GM18861 (cell line): ENCODE data around the gene ACTN4.

Experiments used
- ATAC-seq: cut with Tn5 transposase; IDR thresholded peaks from one replicate; pipeline ENCODE4 v1.9.1; 2021; ENCODE audit not compliant: unreplicated experiment

ACTN4 gene

DNA sequence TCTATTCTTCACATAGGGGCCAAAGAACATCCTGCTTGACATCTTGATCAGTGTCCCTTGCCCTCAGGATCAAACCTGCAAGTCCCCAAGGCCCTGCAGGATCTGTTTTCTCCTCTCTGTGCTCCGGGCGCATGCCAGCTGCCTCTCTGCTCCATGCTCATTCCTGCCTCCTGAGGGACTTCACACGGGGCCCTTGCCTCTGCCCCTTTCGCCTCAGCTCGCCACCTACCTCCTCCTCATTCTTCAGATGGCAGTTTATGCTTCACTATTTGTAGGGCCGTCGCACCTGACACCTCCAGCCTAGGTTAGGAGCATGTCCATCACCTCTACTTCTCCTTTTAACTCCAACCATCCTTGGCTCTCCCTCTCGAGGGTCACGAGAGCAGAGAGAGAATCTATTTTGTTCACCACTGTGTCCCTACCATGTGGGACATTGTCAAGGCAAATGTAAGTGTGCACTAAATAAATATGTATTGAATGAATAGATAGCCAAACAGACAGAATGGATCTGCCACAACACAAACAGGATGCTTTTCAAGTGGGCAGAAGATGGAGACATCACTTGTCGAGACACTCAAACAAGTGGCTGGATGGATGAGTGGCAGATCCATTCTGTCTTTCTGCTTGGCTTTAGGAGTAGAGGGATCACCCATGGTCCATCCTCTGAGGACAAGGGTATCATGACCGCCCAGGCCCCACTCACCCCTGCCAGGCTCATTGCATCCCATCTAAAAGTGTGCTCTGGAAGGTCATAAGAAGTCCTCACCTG is 29.6 kb downstream of the ACTN4 start:
- ATAC-seq, result no peak

DNA sequence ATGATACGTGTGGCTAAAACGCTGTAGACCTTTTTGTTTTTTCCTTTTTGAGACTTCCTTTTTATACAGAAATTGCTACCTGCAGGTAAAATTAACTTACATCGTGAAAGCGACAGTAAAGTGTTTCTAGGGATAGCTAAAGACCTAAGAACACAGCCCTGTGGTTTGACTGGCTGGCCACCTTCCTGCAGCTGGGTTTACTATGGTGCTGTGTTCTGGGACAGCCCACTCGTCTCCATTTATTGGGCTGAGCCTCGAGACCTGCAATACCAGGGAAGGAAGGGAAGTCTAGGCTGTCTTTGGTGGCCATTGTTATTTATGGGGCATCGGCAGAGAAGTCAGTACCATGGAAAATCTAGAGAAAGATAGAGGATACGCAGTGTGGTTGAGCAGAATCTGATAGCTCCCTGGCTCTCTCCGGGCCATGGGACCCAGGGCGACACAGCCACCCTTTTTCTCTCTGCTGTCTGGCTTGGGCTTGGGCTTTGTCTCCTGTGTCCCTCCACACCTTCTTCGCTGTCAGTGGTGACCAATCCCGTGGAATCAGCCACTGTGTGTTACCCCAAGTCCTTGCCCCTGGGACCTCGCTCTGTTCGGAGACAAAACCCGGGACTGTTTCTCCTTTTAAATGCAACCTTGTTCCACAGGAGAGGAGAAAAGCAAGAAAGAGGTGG is 30.9 kb downstream of the ACTN4 start:
- no peak for ATAC-seq

DNA sequence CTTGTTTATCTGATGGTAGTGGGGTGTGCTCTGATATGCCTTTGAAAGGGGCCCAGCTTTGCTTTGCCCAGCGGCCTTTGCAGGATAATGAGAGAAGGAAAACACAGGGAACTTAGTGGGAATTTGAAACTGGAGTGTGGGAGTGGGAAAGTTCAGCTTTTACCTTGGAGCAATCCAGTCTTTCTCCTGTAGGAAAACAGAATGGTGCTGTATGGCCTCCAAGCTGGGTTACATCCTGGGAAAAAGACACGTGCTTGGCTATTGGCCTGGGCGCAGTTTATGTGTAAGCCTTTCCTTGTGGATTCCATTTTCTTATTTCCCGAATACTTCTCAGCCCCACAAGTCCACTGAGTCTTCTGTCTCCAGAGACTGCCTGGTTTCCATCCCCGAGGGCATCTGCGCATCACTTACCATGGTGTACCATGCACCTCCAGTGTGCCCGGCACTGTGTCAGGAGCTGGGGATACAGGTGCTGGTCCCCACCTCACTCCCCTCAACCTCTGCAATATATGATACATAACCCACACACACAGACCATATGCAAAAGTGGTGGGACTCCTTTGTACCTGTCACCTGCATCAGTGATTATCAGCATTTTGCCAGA is 31.5 kb downstream of the ACTN4 start:
- ATAC-seq, result no peak

DNA sequence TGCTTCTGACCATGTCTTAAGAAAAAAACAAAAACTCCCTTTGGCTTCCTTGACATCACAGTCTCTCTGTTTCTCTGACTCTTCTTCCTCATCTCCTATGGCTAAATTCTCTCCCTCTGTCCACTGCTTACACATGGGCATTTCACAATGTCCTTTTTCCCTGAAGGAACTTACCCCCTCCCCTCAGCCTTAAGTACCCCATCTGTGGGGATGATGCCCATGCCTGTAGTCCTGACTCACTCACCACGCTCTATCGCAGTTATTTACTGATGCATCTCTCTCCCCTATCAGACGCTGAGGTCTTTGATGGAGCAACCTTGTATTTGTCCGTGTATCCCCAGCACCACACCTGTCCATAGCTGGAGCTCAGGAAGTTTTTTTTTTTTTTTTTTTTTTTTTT is 32.4 kb downstream of the ACTN4 start:
- no peak for ATAC-seq

DNA sequence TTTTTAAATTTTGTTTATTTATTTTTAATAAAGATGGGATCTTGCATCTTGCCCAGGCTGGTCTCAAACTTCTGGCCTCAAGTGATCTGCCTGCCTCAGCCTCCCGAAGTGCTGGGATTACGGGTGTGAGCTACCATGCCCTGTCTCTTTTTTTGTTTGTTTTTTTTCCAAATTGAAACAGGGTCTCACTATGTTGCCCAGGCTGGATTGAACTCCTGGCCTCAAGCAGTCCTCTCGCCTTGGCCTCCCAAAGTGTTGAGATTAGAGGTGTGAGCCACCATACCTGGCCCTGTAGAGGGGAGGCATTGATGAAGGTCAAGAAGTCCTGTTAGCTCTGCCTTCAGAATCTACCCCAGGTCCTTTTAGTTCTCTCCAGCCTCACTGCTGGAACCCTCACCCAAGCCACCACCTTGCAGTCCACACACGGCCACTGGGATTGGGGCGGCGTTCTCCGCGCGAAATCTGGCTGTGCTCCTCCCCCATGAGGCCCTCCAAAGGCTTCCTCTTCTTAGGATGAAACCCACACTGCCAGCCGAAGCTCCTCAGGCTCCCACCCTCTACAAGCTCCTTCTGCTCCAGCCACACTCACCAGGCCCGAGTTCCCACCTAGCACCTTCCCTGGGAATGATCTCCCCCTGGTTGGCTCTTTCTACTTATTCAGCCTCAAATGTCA is 34.9 kb downstream of the ACTN4 start:
- no peak for ATAC-seq

DNA sequence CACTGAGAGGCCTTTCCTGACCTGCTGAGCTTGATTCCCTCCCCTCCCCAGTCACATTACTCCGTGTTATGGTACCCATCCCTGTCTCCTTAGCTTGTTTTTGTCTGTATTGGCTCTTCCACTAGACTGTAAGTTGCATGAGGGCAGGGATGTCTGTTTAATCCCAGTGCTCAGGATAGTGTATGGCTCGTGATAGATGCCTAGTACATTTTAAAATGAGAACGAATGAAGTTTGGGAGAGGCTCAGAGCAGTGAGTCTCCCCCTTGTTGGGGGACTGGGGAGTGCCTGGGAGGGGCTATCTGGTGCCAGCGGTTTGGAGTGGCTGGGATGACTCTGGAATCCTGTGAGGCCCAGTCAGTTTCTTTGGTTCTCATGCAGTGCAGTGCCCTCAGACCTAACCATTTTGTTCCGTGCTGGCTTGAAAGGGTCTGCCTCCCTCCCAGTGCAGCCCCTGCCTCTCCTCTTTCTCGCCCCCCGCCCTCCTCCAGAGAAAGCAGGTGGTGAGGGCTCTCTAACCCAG is 35.5 kb downstream of the ACTN4 start:
- ATAC-seq, result no peak

DNA sequence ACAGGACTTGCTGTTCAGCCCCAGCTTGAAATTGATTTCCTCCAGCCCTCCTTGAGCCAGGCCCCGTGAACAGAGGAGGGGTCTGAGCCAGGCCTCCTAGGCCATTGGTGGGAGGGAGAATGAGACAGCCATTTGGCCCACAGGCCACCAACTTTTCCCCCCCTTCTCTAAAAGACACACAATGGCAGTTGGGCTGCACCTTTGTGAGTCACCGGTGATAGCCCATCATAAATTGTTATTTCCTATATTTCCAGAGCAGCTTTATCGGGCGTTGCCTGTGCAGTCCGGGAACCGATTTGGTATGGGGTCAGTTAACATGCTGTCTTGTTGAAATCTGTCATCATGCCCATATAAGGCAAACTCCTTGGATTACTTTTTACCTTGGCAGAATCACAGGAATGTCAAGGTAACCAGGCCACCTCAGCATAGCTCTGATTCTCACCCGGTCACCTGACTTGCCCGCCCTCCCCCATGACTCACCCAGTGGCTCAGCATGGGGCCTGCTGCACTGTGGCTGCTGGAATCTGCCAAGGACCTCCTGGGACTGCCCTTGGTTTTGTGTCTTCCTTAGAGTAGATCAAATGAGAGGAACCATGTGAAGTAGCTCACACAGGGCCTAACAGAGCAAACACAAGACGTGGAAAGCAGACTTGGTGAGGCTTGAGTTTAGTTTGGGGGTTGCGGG is 36.1 kb downstream of the ACTN4 start:
- no peak for ATAC-seq

DNA sequence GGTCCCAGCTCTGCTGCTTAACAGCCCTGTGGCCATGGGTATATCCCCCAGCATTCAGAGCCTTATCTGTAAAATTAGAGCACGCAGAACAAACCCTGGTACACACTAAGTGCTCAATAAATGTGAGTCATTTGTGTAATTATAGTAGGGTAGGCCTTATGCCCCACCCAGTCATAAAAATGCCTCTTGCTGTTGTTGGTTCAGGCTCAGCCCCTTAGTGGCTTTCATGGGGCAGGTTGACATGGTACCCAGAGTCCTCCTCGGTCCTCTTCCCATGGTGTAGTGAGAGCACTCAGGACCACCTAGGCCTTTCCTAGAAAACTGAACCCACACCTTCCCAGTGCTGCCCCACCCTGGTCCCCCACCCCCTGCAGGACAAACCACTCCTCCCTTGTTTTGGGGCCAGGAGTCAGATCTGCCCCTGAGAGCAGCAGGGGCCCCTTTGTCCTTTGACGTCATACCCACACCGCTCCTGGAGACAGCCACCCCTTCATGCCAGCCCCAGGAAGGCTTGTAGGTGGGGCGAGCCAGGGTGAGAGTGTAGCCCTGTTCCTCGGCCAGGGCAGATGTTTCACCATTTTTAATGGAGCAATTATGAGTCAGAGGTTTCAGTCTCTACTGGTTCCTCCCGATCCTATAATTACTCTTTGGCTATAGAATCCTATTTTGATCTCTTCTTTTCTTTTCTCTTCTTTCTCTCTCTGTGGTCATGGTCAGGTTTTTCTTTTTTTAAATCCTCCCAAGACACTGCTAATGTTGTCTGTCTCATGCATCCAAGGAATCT is 36.8 kb downstream of the ACTN4 start:
- ATAC-seq, result no peak

DNA sequence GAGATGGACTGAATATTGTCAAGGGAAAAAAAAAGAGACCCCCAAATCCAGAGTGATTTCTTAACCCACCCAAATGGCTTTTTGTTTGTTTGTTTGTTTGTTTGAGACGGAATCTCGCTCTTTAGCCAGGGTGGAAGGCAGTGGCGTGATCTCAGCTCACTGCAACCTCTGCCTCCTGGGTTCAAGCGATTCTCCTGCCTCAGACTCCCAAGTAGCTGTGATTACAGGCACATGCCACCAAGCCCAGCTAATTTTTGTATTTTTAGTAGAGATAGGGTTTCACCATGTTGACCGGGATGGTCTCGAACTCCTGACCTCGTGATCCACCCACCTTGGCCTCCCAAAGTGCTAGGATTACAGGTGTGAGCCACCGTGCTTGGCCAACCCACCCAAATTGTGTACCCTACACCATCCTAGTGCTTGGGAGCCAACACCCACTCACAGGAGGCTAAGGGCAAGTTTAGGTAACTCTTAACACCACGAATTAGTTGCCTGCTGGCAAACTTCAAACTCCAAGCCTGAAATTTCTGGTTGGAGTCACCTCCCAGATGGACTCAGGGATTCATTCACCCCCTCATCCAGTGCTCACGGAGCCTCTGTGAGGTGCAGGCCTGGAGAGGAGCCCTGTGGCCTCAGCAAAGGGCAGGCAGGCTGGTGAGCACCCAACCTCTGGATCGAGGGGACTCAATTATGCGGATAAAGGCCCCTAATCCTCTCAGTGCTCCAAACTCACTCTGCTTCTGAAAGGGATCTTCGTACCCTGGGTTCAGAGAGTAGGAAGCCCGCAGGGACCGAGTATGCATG is 37.6 kb downstream of the ACTN4 start:
- ATAC-seq, result no peak

DNA sequence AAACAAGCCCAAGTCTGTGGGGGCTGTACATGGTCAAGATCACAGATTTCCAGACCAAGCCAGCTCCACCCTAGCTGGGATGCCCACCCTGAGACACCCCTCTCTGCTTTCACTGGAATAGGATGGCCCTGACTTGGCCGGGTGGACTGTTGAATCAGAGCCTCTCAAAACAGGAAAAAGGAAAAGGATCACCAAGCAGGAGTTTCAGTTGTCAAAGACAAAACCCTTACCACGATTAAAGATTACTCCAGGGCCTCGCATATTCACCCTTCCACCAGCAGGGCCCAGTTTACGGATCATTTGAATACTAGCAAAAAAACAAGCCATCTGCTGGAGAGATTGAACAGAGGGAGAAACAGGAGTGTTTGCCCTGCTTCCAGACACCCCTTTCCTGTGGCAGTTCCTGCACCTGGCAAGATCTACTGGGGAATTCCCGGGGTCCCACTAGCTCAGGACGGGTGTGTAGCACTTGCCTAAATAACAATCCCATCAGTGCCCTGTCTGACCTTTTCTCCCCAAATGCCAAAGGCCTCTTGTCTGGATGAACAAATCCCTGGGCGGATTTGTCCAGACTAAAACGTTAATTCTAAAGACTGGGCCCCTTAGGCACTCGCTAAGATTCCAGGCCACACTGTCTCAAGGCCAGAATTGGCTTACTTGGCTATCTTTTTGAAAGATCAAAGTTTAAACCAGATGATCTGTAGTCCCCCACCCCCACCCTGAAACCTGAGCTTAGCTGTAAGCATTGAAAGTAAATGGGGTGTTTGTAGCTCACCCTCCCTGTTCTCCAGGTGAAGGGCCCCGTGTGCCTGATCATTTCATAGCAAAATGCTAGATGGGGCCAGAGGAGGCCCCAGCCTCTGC is 38.4 kb downstream of the ACTN4 start:
- ATAC-seq, result no peak

DNA sequence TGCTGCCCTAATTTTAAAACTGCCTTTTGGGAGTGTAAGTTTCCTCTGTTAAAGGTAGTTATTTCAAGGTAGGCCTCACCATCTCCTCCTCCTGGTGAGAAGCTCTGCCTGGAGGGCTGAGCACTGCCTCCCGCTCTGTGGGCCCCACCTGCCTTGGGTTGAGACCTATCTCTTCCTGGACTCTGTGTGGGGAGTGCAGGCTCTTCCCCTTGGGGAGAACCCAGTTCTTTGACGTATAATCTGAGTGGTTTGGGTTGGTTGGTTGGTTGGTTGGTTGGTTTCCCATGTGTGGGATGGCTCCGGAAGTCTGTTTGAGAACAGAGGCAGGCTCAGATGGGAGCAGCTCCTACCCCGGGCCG is 39.1 kb downstream of the ACTN4 start:
- no peak for ATAC-seq

DNA sequence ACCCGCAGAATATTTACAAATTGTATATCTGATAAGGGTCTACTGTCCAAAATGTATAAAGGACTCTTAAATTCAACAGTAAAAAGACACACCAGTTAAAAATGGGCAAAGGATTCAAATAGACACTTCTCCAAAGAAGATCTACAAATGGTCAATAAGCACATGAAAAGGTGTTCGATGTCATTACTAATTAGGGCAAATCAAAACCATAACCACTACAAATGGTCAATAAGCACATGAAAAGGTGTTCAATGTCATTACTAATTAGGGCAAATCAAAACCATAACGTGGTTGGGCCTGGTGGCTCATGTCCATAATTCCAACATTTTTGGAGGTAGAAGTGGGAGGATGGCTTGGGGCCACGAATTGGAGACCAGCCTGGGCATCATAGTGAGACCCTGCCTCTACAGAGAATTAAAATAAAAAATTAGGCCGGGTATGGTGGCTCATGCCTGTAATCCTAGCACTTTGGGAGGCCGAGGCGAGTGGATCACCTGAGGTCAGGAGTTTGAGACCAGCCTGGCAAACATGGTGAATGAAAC is 40.5 kb downstream of the ACTN4 start:
- ATAC-seq, result no peak

DNA sequence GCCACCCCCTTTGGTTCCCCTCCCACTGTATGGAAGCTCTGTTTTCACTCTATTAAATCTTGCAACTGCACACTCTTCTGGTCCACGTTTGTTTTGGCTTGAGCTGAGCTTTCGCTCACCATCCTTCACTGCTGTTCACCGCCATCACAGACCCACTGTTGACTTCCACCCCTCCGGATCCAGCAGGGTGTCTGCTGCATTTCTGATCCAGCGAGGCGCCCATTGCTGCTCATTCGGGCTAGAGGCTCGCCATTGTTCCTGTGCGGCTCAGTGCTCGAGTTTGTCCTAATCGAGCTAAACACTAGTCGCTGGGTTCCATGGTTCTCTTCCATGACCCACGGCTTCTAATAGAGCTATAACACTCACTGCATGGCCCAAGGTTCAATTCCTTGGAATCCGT is 42.7 kb downstream of the ACTN4 start:
- no peak for ATAC-seq

DNA sequence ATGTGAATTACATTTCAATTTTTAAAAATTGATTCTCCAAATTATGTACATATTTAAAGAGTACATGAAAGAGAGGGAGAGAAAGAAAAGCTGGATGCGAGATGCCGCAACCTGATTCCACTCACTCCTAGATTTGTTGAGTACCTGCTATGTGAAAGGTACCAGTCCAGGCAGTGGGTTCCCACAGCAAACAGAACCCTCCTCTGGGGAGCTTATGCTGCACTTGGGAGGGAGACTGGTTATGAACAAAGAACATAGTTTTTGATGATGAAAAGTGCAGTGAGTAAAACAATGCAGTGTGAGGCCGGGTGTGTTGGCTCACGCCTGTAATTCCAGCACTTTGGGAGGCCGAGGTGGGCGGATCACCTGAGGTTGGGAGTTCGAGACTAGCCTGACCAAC is 43.4 kb downstream of the ACTN4 start:
- no peak for ATAC-seq

DNA sequence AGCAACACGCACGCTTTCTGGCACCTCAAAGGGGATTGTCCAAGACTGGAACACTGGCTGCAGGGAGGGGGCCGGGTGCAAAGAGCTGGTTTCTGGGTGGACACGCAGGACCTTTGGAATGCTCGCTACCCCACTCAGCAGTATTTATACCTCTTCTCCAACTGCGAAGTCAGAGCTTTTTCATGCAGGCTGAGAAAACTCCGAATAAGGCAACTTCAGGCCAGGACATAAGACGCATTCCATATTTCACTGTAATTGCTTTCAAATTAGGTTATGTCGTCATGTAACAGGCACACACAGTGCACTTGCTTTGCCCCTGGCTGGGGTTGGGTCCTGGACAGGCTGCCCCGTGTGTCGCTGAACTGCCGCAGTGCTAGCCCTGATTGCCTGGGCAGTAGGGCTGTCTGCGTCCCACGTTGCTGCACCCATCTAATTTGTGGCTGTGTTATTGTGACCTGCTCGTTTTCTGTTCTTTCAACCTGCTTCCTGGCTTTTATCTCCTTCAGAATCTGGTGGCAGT is 44.5 kb downstream of the ACTN4 start:
- ATAC-seq, result no peak

DNA sequence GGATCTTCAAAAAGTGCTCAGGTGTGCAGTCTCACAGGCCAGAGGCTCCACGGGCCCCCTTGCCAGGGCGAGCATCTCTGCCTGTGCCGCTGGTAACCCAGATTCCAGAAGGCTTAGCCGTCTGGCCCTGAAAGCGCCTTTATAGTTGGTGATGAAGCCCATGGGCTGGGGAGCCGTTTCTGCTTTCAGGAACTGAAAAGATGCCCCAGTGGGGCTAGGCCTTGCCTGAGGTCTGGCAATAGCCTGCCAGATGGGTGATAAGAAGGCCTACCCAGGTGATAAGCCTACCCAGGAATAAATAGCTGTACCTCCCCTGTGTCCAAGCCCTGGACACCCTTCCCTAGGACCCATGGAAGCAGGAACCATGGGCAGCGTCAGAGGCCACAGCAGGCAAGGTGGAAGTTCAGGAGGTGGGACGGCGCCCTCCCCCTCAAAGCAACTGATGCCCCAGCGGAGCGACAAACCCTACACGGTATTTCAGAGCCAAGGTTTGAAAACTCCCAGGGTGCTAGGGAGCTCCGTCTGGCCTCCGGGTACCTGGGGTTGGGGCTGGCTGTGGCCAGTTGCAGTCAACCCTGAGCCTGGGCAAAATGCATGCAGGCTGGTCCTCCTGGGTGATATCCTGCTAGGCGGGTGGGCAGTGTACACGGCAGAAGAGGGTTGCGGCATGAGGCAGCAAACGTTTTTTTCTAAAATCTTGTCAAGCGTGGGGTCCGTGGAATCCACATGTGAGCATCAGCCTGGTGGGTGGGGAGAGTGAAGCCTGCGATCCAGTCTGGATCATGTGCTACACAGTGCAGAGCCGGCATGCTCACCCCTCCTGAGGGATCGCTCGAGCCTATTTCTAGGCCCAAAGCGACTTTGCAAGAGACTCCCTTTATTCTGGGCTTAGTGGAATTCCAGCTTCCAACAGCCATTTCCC is 45.3 kb downstream of the ACTN4 start:
- ATAC-seq, result no peak
